Activated CD8-positive, alpha-beta T cell treated with anti-CD3 and anti-CD28 coated beads for 36 hours (primary cell): Measurements from ENCODE around the gene MRPL4. TPM values are rescaled to one million over a fixed set of nuclear protein-coding genes. Genes with fewer than 3 reads are reported as not detected.

Source experiments
- ATAC-seq: fragments of 200-7000 bp; cut with Tn5 transposase; one replicate; pipeline ENCODE4 v1.10.0; 2021; ENCODE audit warnings: mild to moderate bottlenecking, moderate library complexity
- CTCF ChIA-PET: fragments of 350-600 bp; sonication (Branson Sonifier 250); formaldehyde crosslinking; loops from one replicate; lab custom pipeline; 2021; ENCODE audit warnings: antibody characterized with exemption; lab: Charles Lee
- POLR2A ChIA-PET: fragments of 350-600 bp; sonication (Branson Sonifier 250); formaldehyde crosslinking; loops from one replicate; lab custom pipeline; 2021; ENCODE audit warnings: antibody characterized with exemption; lab: Charles Lee
- DNase-seq: peaks from one replicate; pipeline ENCODE4 v3.0.0-alpha.2; 2020
- H3K27ac Mint-ChIP-seq: one replicate; pipeline ENCODE4 v1.8.0; 2021; ENCODE audit warnings: mild to moderate bottlenecking, mixed read lengths
- H3K27me3 Mint-ChIP-seq: one replicate; pipeline ENCODE4 v1.8.0; 2021; ENCODE audit warnings: mixed read lengths
- H3K36me3 Mint-ChIP-seq: one replicate; pipeline ENCODE4 v1.8.0; 2021; ENCODE audit warnings: low read depth, mixed read lengths
- H3K4me1 Mint-ChIP-seq: one replicate; pipeline ENCODE4 v1.8.0; 2021; ENCODE audit warnings: low read depth, mixed read lengths
- H3K4me3 Mint-ChIP-seq: one replicate; pipeline ENCODE4 v1.8.0; 2021; ENCODE audit warnings: mild to moderate bottlenecking, moderate library complexity, mixed read lengths
- H3K9me3 Mint-ChIP-seq: one replicate; pipeline ENCODE4 v1.8.0; 2021; ENCODE audit warnings: mixed read lengths
- intact Hi-C: fragments of 100-400 bp; cut with micrococcal nuclease; formaldehyde crosslinking; loops from one replicate; pipeline ENCODE4 v1.10.0; 2022
- total RNA-seq, 2 experiments: library from RNA; stranded (reverse); gene quantifications; one replicate each; pipeline ENCODE4 v1.2.3, GENCODE V29; 2021
- TF ChIP-seq, protein P1 (sequence below): fragments of 200-600 bp; IDR thresholded peaks from one replicate; pipeline ENCODE4 v1.8.0; 2022; ENCODE audit warnings: antibody characterized with exemption, mild to moderate bottlenecking

Gene MRPL4
- total RNA-seq, 2 experiments from 2014 or later = 151 to 153 TPM

GRCh38 chr19:10290357-10290875 lies 38.4 kb downstream of the MRPL4 start:
- Mint-ChIP-seq H3K4me3 (peak overlapping the region; percentile 73), H3K27me3 (peaks cover 66% of the 10 kb centered on the region), H3K4me1 (peaks cover 73% of the 10 kb centered on the region), H3K9me3 (no peaks in the 10 kb centered on the region), H3K36me3 (peaks cover 11% of the 10 kb centered on the region), H3K27ac (no peak overlapping the region)
- DNase-seq = peak; percentile 31
- ATAC-seq = no peak
- intact Hi-C loops = no loop called here
- CTCF ChIA-PET = interaction anchor here (1.0 to 3.5 kb wide), 10 partner anchors 20 to 131 kb away, joined by 3 to 32 read pairs (median 4); partner anchors contain the start of gene ICAM1
- TF ChIP-seq, protein P1, sequence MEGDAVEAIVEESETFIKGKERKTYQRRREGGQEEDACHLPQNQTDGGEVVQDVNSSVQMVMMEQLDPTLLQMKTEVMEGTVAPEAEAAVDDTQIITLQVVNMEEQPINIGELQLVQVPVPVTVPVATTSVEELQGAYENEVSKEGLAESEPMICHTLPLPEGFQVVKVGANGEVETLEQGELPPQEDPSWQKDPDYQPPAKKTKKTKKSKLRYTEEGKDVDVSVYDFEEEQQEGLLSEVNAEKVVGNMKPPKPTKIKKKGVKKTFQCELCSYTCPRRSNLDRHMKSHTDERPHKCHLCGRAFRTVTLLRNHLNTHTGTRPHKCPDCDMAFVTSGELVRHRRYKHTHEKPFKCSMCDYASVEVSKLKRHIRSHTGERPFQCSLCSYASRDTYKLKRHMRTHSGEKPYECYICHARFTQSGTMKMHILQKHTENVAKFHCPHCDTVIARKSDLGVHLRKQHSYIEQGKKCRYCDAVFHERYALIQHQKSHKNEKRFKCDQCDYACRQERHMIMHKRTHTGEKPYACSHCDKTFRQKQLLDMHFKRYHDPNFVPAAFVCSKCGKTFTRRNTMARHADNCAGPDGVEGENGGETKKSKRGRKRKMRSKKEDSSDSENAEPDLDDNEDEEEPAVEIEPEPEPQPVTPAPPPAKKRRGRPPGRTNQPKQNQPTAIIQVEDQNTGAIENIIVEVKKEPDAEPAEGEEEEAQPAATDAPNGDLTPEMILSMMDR = no peak
- POLR2A ChIA-PET = interaction anchor here (0.8 to 9.2 kb wide), 6 partner anchors 11 to 32 kb away, joined by 3 to 107 read pairs (median 6); partner anchors contain the start of gene ICAM1

DNA sequence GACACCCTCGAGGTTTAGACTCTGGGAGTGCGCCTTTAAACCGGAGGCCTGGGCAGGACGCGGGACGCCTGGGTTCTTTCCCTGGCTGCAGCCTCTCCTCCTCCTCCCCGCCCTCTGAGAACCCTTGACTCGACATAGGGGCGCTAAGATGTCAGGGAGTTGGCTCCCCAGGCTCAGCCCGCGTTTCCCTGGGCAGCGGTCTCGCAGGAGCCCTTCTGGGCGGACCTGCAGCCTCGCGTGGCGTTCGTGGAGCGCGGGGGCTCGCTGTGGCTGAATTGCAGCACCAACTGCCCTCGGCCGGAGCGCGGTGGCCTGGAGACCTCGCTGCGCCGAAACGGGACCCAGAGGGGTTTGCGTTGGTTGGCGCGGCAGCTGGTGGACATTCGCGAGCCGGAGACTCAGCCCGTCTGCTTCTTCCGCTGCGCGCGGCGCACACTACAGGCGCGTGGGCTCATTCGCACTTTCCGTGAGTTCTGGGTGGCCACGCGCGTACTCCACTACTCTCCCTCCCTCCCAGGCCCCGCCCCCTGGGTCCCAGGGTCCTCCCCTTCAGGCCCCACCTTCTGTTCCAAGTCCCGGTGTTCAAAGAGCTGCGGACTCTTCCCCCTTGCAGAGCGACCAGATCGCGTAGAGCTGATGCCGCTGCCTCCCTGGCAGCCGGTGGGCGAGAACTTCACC lies 39.0 kb downstream of the MRPL4 start:
- Mint-ChIP-seq H3K27me3 (peaks cover 72% of the 10 kb centered on the region), H3K27ac (no peak overlapping the region), H3K9me3 (no peaks in the 10 kb centered on the region), H3K36me3 (peaks cover 5% of the 10 kb centered on the region), H3K4me1 (peaks cover 75% of the 10 kb centered on the region), H3K4me3 (peak overlapping the region; percentile 73)
- POLR2A ChIA-PET = interaction anchor here (1.0 to 9.2 kb wide), 6 partner anchors 19 to 90 kb away, joined by 3 to 107 read pairs (median 4); partner anchors contain the start of genes ICAM1, RAVER1 and TYK2
- DNase-seq (peak; percentile 68), ATAC-seq (peak; percentile 12)
- intact Hi-C loops = no loop called here
- TF ChIP-seq, protein P1 = no peak
- CTCF ChIA-PET = interaction anchor here (0.9 to 1.5 kb wide), 8 partner anchors 19 to 112 kb away, joined by 3 to 7 read pairs (median 4); partner anchors contain the start of genes CDC37 and ICAM1

DNA sequence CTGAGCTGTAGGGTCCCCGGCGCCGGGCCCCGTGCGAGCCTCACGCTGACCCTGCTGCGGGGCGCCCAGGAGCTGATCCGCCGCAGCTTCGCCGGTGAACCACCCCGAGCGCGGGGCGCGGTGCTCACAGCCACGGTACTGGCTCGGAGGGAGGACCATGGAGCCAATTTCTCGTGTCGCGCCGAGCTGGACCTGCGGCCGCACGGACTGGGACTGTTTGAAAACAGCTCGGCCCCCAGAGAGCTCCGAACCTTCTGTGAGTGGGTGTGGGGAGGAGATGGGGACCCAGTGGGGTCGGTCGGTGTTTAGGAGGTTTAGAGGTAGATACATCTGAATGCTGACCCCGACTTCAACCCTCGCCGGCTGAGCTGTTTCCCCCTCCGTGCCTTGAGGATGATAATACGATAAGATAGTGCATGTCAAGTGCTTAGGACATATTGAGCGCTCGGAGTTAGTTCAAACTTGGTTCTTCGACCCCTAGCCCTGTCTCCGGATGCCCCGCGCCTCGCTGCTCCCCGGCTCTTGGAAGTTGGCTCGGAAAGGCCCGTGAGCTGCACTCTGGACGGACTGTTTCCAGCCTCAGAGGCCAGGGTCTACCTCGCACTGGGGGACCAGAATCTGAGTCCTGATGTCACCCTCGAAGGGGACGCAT lies 39.7 kb downstream of the MRPL4 start:
- intact Hi-C loops = no loop called here
- H3K4me3 Mint-ChIP-seq = peak overlapping the region; percentile 73
- TF ChIP-seq, protein P1 = no peak
- H3K4me1 Mint-ChIP-seq = peaks cover 68% of the 10 kb centered on the region
- no peaks in the 10 kb centered on the region for H3K36me3 Mint-ChIP-seq
- ATAC-seq = no peak
- peaks cover 74% of the 10 kb centered on the region for H3K27me3 Mint-ChIP-seq
- CTCF ChIA-PET = interaction anchor here (0.9 to 1.5 kb wide), 8 partner anchors 20 to 112 kb away, joined by 3 to 7 read pairs (median 4); partner anchors contain the start of genes CDC37 and ICAM1
- POLR2A ChIA-PET = interaction anchor here (1.0 to 9.2 kb wide), 8 partner anchors 8 to 186 kb away, joined by 3 to 107 read pairs (median 4); partner anchors contain the start of genes ICAM1, PPAN, RAVER1 and TYK2
- no peak for DNase-seq
- no peak overlapping the region for H3K27ac Mint-ChIP-seq
- H3K9me3 Mint-ChIP-seq = no peaks in the 10 kb centered on the region

- CTCF ChIA-PET = interaction anchor here (1.0 to 1.5 kb wide), 4 partner anchors 23 to 98 kb away, joined by 3 to 5 read pairs (median 4); no protein-coding TSS in a partner anchor
- intact Hi-C loops = no loop called here
- Mint-ChIP-seq H3K27me3 (peaks cover 75% of the 10 kb centered on the region), H3K4me1 (peaks cover 62% of the 10 kb centered on the region), H3K4me3 (peak overlapping the region; percentile 73), H3K9me3 (no peaks in the 10 kb centered on the region), H3K36me3 (no peaks in the 10 kb centered on the region), H3K27ac (no peak overlapping the region)
- POLR2A ChIA-PET = interaction anchor here (0.6 to 9.2 kb wide), 7 partner anchors 9 to 186 kb away, joined by 3 to 107 read pairs (median 3); partner anchors contain the start of genes ICAM1, PPAN, RAVER1 and TYK2
- peak; percentile 87 for DNase-seq
- peak; percentile 59 for ATAC-seq
- TF ChIP-seq, protein P1 = no peak
These were observed 40.3 kb downstream of the MRPL4 start for GRCh38 chr19:10292206-10292788.
